ENCODE data around the gene NUAK2.

The NUAK2 gene

DNA sequence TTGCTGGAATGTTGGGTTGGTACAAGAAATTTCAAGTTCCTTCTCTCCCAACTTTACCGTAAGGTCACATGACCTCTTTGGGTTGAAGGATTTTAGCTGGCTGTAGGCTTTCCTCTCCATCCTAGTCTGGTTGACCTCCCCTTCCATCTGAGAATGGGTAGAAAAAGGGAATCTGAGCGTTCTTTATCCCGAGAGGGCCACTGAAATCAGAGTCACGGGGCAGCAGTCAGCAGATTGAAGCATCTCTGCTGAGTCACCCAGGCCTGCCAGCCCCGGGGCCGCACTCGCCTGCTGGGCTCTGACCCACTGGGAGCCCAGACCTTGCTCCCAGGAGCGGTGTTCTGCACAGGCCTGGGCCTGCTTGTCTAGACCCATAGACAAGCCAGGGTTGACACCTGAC is 62.8 kb downstream of the NUAK2 start:
- no peak for DNase-seq (ENCODE audit: low read depth in 1 of 2, low spot score in 1 of 2)

DNA sequence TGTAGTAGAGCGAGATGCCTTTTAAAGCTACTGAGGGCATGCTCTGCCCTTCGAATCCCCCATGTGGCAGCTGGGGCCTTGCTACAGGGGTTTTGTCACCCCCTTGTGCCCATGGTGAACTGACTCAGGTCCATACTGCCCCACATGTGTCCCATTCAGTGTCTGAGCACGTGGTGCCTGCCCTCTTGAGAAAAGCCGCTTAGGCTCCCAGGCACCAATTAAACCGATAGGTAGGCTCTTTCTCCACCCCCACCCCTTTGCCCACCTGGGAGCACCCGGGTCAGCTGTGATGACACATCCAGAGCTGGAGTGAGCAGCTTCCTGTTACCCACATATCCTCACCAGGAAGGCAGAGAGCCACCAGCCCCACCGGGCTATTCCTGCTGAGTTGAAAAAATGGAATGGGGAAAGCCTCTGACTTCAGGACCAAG is 63.3 kb downstream of the NUAK2 start:
- no peak for DNase-seq (ENCODE audit: low read depth in 1 of 2, low spot score in 1 of 2)

DNA sequence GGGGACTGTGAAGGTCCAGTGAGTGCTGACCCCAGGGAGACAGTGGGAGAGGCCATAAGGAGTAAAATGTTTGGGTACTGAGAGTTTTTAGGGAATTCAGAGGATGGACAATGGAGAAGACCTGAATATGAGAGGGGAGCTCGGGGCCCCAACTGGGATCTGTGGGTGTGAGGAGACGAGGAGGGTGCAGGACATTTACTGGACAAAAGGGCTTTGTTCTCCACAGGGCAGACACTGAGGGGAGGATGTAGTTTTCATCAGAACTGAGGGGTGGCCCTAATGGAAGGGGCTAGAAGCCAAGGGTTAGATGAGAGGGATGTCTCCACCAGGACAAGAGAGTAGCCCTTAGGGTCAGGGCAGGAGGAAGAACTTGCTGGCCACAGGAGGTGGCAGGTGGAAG is 63.8 kb downstream of the NUAK2 start:
- DNase-seq (ENCODE audit: low read depth in 1 of 2, low spot score in 1 of 2), result no peak

DNA sequence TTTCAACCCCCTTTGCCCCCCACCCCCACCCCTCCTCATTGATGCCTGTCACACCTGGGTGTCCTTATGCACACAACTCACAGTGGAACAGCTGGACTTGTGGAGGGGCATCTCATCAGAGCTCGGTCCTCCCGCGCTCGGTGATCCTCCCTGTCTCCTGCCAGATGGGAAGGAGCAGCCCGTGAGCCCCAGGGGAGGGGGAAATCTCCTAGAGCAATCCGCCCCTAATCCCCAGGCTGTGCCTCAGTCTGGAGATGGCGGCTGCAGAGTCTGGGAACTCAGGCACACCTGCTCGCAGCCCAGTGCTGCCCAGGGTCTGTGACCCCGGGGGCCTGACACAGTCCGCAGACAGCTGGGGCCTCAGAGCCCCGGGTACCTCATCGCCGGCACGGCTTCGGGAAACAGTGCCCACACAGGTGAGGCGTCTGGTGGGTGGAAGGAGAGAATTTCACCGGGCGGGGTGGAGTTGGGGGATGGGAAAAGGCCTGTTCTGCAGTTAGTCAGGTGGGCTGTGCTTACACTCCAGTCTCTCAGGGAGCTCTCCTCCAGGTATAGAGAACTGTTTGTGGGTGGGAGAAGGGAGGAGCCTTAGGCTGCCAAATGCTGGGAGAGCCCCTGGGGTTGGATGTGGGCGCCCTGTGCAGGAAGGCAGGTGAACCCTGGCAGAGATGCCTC is 64.5 kb downstream of the NUAK2 start:
- DNase-seq (ENCODE audit: low read depth in 1 of 2, low spot score in 1 of 2), result no peak

DNA sequence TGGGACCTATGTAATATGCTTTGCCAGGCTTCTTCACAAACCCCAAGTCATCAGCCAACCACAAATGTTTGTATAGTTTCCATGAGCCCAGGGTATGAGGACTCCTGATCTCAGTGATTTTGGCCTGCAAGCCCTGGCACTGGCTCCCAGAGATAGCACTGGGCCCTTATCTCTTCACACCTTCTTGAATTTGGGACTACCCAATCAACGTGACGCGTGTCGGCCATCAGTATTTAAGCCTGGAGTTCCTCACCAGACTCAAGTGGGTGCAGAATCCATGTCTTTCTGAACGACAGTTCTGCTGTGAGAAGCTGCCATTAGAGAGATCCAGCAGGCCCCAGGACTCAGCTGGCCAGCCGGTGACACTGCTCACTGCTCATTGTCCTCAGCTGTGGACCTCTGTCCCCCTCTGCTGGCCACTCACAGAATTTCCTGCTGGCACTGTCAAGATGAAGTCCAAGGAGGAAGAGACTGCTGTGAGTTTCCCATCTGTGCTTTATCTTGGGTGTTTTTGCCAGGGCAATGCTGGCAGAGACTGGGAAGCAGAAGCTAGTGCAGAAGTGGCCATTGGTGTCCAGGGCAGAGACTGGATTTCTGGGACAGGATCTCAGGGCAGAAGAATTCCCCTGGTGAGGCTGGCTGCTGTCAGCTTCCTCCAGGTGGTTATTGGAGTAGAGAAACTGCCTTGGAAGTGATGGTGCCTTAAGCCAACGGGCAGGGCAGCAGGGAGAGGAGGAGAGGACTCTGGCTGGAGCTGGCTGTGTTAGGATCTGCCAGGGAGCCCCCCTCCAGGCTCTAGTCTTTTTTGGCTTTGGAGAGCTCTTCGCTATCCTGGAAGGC is 65.4 kb downstream of the NUAK2 start:
- peak; percentile 69 to 77 for DNase-seq (ENCODE audit: low read depth in 1 of 2, low spot score in 1 of 2)

All from stimulated activated CD4-positive, alpha-beta T cell treated with anti-CD3 and anti-CD28 coated beads, Interleukin-15, amount 100 ng/mL, for 1 hour (primary cell).